Lung (tissue), 12 donors: Measurements from ENCODE around the gene MBP. TPM values are rescaled to one million over a fixed set of nuclear protein-coding genes. Genes with fewer than 3 reads are reported as not detected.

ENCODE experiments used
- ATAC-seq: fragments of 200-7000 bp; cut with Tn5 transposase; one replicate; pipeline ENCODE4 v1.9.1; 2020; ENCODE audit warnings: moderate number of reproducible peaks; ENCODE audit not compliant: insufficient read depth, low FRiP score
- DNase-seq, 3 donors: peaks; one replicate each; pipeline ENCODE4 v3.0.0-alpha.2; 2013 to 2017
- H3K27ac ChIP-seq, 2 donors: one replicate each; pipeline ENCODE4 v1.5.1; 2013; ENCODE audit warnings: mild to moderate bottlenecking in 2 of 2, moderate library complexity in 2 of 2, control low read depth in 1 of 2, inconsistent platforms in 1 of 2, low read depth in 1 of 2, low read length in 1 of 2
- H3K27me3 ChIP-seq, 3 donors: one replicate each; pipeline ENCODE4 v1.5.1; 2013; ENCODE audit warnings: low read length in 2 of 3; ENCODE audit not compliant: control insufficient read depth in 3 of 3, insufficient read depth in 3 of 3
- H3K36me3 ChIP-seq, 4 donors: one replicate each; pipeline ENCODE4 v1.5.1; 2013; ENCODE audit warnings: low read length in 4 of 4, mild to moderate bottlenecking in 1 of 4, moderate library complexity in 1 of 4; ENCODE audit not compliant: control insufficient read depth in 4 of 4, insufficient read depth in 4 of 4
- H3K4me1 ChIP-seq, 5 donors: one replicate each; pipeline ENCODE4 v1.5.1; 2013; ENCODE audit warnings: low read length in 5 of 5, mild to moderate bottlenecking in 2 of 5, moderate library complexity in 1 of 5; ENCODE audit not compliant: control insufficient read depth in 5 of 5, insufficient read depth in 5 of 5
- H3K4me3 ChIP-seq: one replicate; pipeline ENCODE4 v1.5.1; 2013; ENCODE audit warnings: mild to moderate bottlenecking, control low read depth, moderate library complexity
- H3K9ac ChIP-seq, 2 donors: one replicate each; pipeline ENCODE4 v1.5.1; 2013; ENCODE audit warnings: low read length in 2 of 2, control low read depth in 1 of 2; ENCODE audit not compliant: insufficient read depth in 1 of 2
- H3K9me3 ChIP-seq, 4 donors: one replicate each; pipeline ENCODE4 v1.5.1; 2013; ENCODE audit warnings: low read length in 3 of 4, mild to moderate bottlenecking in 1 of 4, moderate library complexity in 1 of 4; ENCODE audit not compliant: control insufficient read depth in 4 of 4, insufficient read depth in 3 of 4
- WGBS, 2 donors: extraction: QIAGEN DNeasy Blood & Tissue Kit; methylation state at CpG; one replicate each; pipeline ENCODE4 v1.1.7; 2013; 5-methylcytosine and 5-hydroxymethylcytosine counted together
- polyA plus RNA-seq, 2 donors: library from polyadenylated mRNA; stranded (reverse); fragments of 200-250 nt; gene quantifications; one replicate each; pipeline ENCODE4 v1.2.1, GENCODE V29; 2013
- total RNA-seq, 2 donors: library from RNA; depleted of rRNA in 1 of 2; stranded (reverse); fragments of >200 nt in 1 of 2; gene quantifications; one replicate each; pipeline ENCODE4 v1.2.1, GENCODE V29; 2014 to 2021
- TF ChIP-seq, protein P1 (sequence below): IDR thresholded peaks from 2 replicates; pipeline ENCODE4 v1.5.1; 2012; ENCODE audit warnings: mild to moderate bottlenecking; ENCODE audit errors: control extremely low read depth, extremely low read depth
- donor health status: control.
- donor health status: control.
- donor health status: Bipolar disorder and iron deficiency.
- donor health status: healthy.
- donor health status: DM: yes; HTN: yes; CAD: no.

MBP gene
- total and polyA plus RNA-seq, 4 donors: 15.6 to 64.1 (median 30.9) TPM

DNA sequence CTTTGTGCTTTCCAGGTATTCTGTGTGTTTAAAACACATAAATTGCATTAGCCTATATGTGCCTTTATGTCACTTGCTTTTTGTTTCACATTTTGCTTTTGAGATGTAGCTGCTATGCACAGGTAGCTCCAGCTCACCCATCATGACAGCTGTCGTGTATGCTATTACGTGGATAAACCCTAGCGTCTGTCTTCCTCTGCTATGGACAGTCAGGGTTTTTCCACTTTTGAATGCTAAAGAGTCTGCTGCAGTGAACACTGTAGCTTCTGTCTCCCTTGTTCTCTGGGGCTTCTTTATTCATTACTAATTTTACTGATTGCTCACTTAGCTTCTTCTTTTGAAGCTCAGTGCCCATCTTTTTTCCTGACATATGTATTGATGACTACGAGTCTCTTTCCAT, 24.7 kb upstream of the MBP start:
- no peaks in the 10 kb centered on the region for H3K9me3 ChIP-seq
- H3K27ac ChIP-seq: no peak overlapping the region
- no peak overlapping the region for H3K9ac ChIP-seq
- TF ChIP-seq, protein P1, sequence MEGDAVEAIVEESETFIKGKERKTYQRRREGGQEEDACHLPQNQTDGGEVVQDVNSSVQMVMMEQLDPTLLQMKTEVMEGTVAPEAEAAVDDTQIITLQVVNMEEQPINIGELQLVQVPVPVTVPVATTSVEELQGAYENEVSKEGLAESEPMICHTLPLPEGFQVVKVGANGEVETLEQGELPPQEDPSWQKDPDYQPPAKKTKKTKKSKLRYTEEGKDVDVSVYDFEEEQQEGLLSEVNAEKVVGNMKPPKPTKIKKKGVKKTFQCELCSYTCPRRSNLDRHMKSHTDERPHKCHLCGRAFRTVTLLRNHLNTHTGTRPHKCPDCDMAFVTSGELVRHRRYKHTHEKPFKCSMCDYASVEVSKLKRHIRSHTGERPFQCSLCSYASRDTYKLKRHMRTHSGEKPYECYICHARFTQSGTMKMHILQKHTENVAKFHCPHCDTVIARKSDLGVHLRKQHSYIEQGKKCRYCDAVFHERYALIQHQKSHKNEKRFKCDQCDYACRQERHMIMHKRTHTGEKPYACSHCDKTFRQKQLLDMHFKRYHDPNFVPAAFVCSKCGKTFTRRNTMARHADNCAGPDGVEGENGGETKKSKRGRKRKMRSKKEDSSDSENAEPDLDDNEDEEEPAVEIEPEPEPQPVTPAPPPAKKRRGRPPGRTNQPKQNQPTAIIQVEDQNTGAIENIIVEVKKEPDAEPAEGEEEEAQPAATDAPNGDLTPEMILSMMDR: no peak
- ATAC-seq (no peak), DNase-seq (no peak)
- H3K4me3 ChIP-seq: no peak overlapping the region
- no peaks in the 10 kb centered on the region for H3K4me1 ChIP-seq
- H3K36me3 ChIP-seq: no peaks in the 10 kb centered on the region
- H3K27me3 ChIP-seq: peaks cover 0 to 5% (median 1%) of the 10 kb centered on the region in 3 donors
- 93% methylated on average over 4 of the region's 4 CpGs for WGBS, 2 donors

DNA sequence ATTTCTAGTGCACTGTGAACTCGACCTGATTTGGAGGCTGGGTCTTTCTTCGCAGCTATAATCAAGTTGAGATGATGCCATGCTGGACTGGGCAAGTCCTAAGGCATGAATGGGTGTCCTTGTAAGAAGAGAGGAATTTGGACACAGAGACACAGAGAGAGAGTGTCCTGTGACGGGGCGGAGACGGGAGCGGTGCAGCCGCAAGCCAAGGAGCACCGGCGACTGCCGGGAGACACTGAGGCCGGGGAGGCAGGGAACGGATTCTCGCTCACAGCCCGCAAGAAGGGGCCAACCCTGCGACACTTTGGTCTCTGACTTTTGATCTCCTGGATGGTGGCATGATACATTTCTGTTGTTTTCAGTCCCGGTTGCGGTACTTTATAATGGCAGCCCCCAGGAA, 22.4 kb upstream of the MBP start:
- no peaks in the 10 kb centered on the region for H3K4me1 ChIP-seq
- no peaks in the 10 kb centered on the region for H3K27me3 ChIP-seq
- no peak overlapping the region for H3K9ac ChIP-seq
- no peaks in the 10 kb centered on the region for H3K36me3 ChIP-seq
- no peak overlapping the region for H3K27ac ChIP-seq
- 88 to 90% methylated on average over 17 of the region's 17 CpGs for WGBS, 2 donors
- TF ChIP-seq, protein P1: no peak
- H3K9me3 ChIP-seq: no peaks in the 10 kb centered on the region
- H3K4me3 ChIP-seq: no peak overlapping the region
- ATAC-seq (no peak), DNase-seq (no peak)

DNA sequence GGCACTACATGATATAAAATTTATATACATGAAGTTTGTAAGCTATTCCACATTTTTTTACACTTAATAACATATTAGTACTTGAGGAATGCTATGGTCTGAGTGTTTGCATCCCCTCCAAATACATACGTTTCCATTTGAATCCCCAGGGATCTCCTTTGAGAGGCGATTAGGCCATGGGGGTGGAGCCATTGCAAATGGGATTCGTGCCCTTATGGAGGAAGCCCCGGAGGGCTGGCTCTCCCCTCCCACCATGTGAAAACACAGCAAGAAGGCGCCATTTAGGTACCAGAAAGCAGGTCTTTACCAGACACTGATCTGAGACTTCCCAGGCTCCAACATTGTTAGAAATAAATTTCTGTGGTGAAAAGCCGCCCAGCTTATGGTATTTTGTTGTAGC, 20.8 kb upstream of the MBP start:
- H3K27me3 ChIP-seq: peaks cover 0 to 4% (median 0%) of the 10 kb centered on the region in 3 donors
- H3K4me3 ChIP-seq: no peak overlapping the region
- H3K9me3 ChIP-seq: no peaks in the 10 kb centered on the region
- H3K4me1 ChIP-seq: no peaks in the 10 kb centered on the region
- WGBS, 2 donors: 79 to 92% methylated on average over 6 of the region's 6 CpGs
- H3K36me3 ChIP-seq: no peaks in the 10 kb centered on the region
- ATAC-seq (no peak), DNase-seq (no peak)
- H3K27ac ChIP-seq: no peak overlapping the region
- H3K9ac ChIP-seq: no peak overlapping the region
- TF ChIP-seq, protein P1: no peak
